Measurements from ENCODE around the gene RHD. TPM values are rescaled to one million over a fixed set of nuclear protein-coding genes. Genes with fewer than 3 reads are reported as not detected.
A peak's percentile ranks its signal among the peaks of the same experiment; 100 is the strongest.
"Not testable (repeated sequence)": the region's sequence is repeated elsewhere in the genome, so short reads cannot be mapped to it uniquely, and the experiment has no call there.

The RHD gene
- total RNA-seq, 4 donors from 2014 or later = 0.40 TPM; not detected in 3

- not testable (repeated sequence) for H3K9me3 ChIP-seq, H3K4me3 ChIP-seq, H3K36me3 ChIP-seq, DNase-seq, H3K4me1 ChIP-seq, ATAC-seq, H3K27me3 ChIP-seq, H3K27ac ChIP-seq
- in situ Hi-C loops (cut with MboI; ENCODE audit: low sequenced_read_pairs in 4 of 4) (loop anchor here in 1 of 4 donors (10.0 kb wide), 1 partner anchor 116 kb away; no protein-coding TSS in a partner anchor), intact Hi-C loops (cut with DNase I; ENCODE audit: low total_unique reads) (loop anchor here (5.0 kb wide), 1 partner anchor 119 kb away; no protein-coding TSS in a partner anchor)
These were observed 16.3 kb downstream of the RHD start for GRCh38 chr1:25288573-25289101.

- in situ Hi-C loops (cut with MboI; ENCODE audit: low sequenced_read_pairs in 4 of 4); H3K27ac ChIP-seq; H3K4me3 ChIP-seq; intact Hi-C loops (cut with DNase I; ENCODE audit: low total_unique reads); DNase-seq; H3K27me3 ChIP-seq; H3K4me1 ChIP-seq; H3K36me3 ChIP-seq; H3K9me3 ChIP-seq: not testable (repeated sequence)
- peak; percentile 45 to 75 for ATAC-seq
These were observed 17.7 kb downstream of the RHD start for GRCh38 chr1:25290043-25290442.

- H3K27ac ChIP-seq; H3K27me3 ChIP-seq; H3K9me3 ChIP-seq; in situ Hi-C loops (cut with MboI; ENCODE audit: low sequenced_read_pairs in 4 of 4); H3K36me3 ChIP-seq; intact Hi-C loops (cut with DNase I; ENCODE audit: low total_unique reads); ATAC-seq; H3K4me3 ChIP-seq; DNase-seq; H3K4me1 ChIP-seq: not testable (repeated sequence)
These were observed 21.1 kb downstream of the RHD start for GRCh38 chr1:25293426-25293825.

- DNase-seq; H3K27me3 ChIP-seq; H3K4me3 ChIP-seq; H3K36me3 ChIP-seq; H3K27ac ChIP-seq; H3K4me1 ChIP-seq; H3K9me3 ChIP-seq; ATAC-seq; in situ Hi-C loops (cut with MboI; ENCODE audit: low sequenced_read_pairs in 4 of 4); intact Hi-C loops (cut with DNase I; ENCODE audit: low total_unique reads): not testable (repeated sequence)
These were observed 22.8 kb downstream of the RHD start for GRCh38 chr1:25294889-25295826.

- H3K27me3 ChIP-seq; H3K27ac ChIP-seq; in situ Hi-C loops (cut with MboI; ENCODE audit: low sequenced_read_pairs in 4 of 4); H3K4me1 ChIP-seq; ATAC-seq; H3K9me3 ChIP-seq; H3K4me3 ChIP-seq; H3K36me3 ChIP-seq; intact Hi-C loops (cut with DNase I; ENCODE audit: low total_unique reads); DNase-seq: not testable (repeated sequence)
These were observed 24.2 kb downstream of the RHD start for GRCh38 chr1:25296501-25296900.

GRCh38 chr1:25300729-25301128 lies 28.4 kb downstream of the RHD start:
- peak in 1 of 2 donors; percentile 25 for DNase-seq
- H3K9me3 ChIP-seq; H3K36me3 ChIP-seq; H3K27me3 ChIP-seq; in situ Hi-C loops (cut with MboI; ENCODE audit: low sequenced_read_pairs in 4 of 4); H3K4me3 ChIP-seq; H3K27ac ChIP-seq; H3K4me1 ChIP-seq; intact Hi-C loops (cut with DNase I; ENCODE audit: low total_unique reads): not testable (repeated sequence)
- peak; percentile 60 to 69 for ATAC-seq

GRCh38 chr1:25302330-25302729 lies 30.0 kb downstream of the RHD start:
- H3K27ac ChIP-seq; ATAC-seq; DNase-seq; H3K9me3 ChIP-seq; H3K4me3 ChIP-seq; intact Hi-C loops (cut with DNase I; ENCODE audit: low total_unique reads); H3K4me1 ChIP-seq; in situ Hi-C loops (cut with MboI; ENCODE audit: low sequenced_read_pairs in 4 of 4); H3K27me3 ChIP-seq; H3K36me3 ChIP-seq: not testable (repeated sequence)

- DNase-seq; in situ Hi-C loops (cut with MboI; ENCODE audit: low sequenced_read_pairs in 4 of 4); intact Hi-C loops (cut with DNase I; ENCODE audit: low total_unique reads): not testable (repeated sequence)
These were observed 32.6 kb downstream of the RHD start for GRCh38 chr1:25304936-25305335.

GRCh38 chr1:25308168-25308567 lies 35.9 kb downstream of the RHD start:
- DNase-seq; H3K4me1 ChIP-seq; H3K9me3 ChIP-seq; ATAC-seq; H3K4me3 ChIP-seq; H3K36me3 ChIP-seq; H3K27ac ChIP-seq; in situ Hi-C loops (cut with MboI; ENCODE audit: low sequenced_read_pairs in 4 of 4); intact Hi-C loops (cut with DNase I; ENCODE audit: low total_unique reads); H3K27me3 ChIP-seq: not testable (repeated sequence)

More at GRCh38 chr1:25304936-25305335, 32.6 kb downstream of the RHD start:
- not testable (repeated sequence) for H3K27me3 ChIP-seq, H3K9me3 ChIP-seq, H3K27ac ChIP-seq, H3K4me3 ChIP-seq, H3K4me1 ChIP-seq, H3K36me3 ChIP-seq, ATAC-seq

- H3K27me3 ChIP-seq; in situ Hi-C loops (cut with MboI; ENCODE audit: low sequenced_read_pairs in 4 of 4); H3K36me3 ChIP-seq; H3K27ac ChIP-seq; H3K4me3 ChIP-seq; ATAC-seq; intact Hi-C loops (cut with DNase I; ENCODE audit: low total_unique reads); DNase-seq; H3K9me3 ChIP-seq; H3K4me1 ChIP-seq: not testable (repeated sequence)
These were observed 36.8 kb downstream of the RHD start for GRCh38 chr1:25309085-25309484.

GRCh38 chr1:25309486-25309885 lies 37.2 kb downstream of the RHD start:
- H3K27ac ChIP-seq; H3K4me1 ChIP-seq; H3K27me3 ChIP-seq; H3K4me3 ChIP-seq; ATAC-seq; H3K9me3 ChIP-seq; in situ Hi-C loops (cut with MboI; ENCODE audit: low sequenced_read_pairs in 4 of 4); H3K36me3 ChIP-seq; intact Hi-C loops (cut with DNase I; ENCODE audit: low total_unique reads): not testable (repeated sequence)
- DNase-seq = peak in 1 of 2 donors; percentile 22

Data from gastrocnemius medialis (tissue), 4 donors.